ENCODE measurements around the gene HOXA10. TPM values are rescaled to one million over a fixed set of nuclear protein-coding genes. Genes with fewer than 3 reads are reported as not detected.
A peak's percentile ranks its signal among the peaks of the same experiment; 100 is the strongest.

The HOXA10 gene
- total RNA-seq, 2 donors from 2014 or later: not detected

DNA sequence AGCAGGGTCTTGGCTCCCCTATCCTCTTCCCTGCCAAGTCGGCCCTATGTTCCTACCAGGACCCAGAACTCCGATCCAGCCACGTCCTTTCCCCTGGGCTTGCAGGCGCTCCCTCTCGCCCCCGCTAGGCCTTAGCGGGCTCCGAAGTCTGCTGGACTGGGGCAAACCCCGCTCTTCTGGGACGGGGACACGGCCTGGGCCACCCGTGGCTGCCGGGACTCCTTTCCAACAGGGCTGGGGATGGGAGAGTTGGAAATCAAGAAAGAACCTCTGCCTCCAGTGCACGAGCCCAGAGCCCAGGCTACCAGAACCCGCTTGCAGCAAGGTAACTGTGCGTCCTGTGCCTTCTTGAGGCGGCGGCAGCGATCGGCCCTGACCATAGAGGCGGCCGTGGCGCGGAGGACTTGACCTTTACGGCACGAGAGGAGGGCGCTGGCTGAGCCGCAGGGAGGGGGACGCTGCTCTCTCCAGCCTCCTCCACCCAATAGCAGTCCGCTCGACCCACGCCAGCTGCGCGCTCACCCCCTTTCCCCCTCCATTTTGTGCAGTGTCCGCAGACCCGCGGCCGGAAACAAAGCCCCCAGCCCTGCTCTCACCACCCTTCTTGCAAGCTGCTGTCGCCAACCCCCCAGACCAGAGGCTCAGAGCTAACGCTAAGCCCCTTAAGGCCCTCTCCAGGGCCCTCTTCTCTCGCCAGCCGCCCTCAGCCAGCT lies 17.9 kb upstream of the HOXA10 start:
- DNase-seq (no peak), ATAC-seq (no peak)
- peaks cover 4% of the 10 kb centered on the region for H3K36me3 Mint-ChIP-seq (ENCODE audit: low read depth)
- peaks cover 23% of the 10 kb centered on the region for H3K4me1 Mint-ChIP-seq
- peaks cover 84% of the 10 kb centered on the region for H3K27me3 Mint-ChIP-seq
- H3K4me3 Mint-ChIP-seq: peak overlapping the region; percentile 76
- peak overlapping the region; percentile 41 for H3K27ac Mint-ChIP-seq
- H3K9me3 ChIP-seq (ENCODE audit: control insufficient read depth, low read length, poor library complexity, severe bottlenecking): peaks cover 2% of the 10 kb centered on the region

GRCh38 chr7:27191161-27191731 lies 17.1 kb upstream of the HOXA10 start:
- peak overlapping the region; percentile 41 for H3K27ac Mint-ChIP-seq
- DNase-seq: no peak
- peak overlapping the region; percentile 76 for H3K4me3 Mint-ChIP-seq
- H3K27me3 Mint-ChIP-seq: peaks cover 88% of the 10 kb centered on the region
- peaks cover 4% of the 10 kb centered on the region for H3K36me3 Mint-ChIP-seq (ENCODE audit: low read depth)
- peaks cover 22% of the 10 kb centered on the region for H3K4me1 Mint-ChIP-seq
- no peak for ATAC-seq
- peaks cover 3% of the 10 kb centered on the region for H3K9me3 ChIP-seq (ENCODE audit: control insufficient read depth, low read length, poor library complexity, severe bottlenecking)

DNA sequence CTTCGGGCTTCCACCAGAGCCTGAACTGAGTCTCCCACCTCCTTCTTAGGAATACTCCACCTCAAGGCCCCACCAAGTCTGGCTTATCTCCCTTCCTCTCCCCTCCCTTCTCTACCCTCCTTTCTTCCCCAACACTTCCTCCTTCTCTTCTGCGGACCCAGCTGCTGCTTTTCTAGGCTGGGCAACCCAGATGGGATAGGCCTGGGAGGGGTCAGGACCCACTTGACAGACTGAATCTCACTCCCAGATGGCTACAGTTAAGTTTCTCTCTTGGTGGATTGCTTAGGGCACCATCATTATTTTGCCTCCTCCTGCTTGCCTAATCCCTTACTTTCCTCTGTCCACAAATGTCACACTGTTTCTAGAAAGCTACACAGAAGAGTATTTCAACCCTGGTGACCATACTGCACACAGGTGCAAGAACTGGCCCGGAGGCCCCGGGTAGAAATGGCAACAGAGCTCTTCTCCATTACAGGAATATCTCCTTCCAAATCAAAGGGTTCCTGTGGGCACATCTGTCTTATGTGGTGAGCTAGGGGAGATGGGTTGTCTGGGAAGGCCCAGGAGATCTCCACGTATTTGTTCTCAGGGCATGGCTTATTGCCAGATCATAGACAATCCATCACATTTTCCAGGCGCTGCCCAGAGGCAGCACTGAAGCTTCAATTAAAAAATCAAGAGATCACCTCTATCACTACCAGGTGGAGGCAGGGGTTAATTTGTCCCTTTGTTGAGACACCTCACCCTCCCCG lies 16.1 kb upstream of the HOXA10 start:
- H3K27me3 Mint-ChIP-seq: peaks cover 91% of the 10 kb centered on the region
- peaks cover 3% of the 10 kb centered on the region for H3K9me3 ChIP-seq (ENCODE audit: control insufficient read depth, low read length, poor library complexity, severe bottlenecking)
- H3K4me3 Mint-ChIP-seq: peak overlapping the region; percentile 42
- H3K36me3 Mint-ChIP-seq (ENCODE audit: low read depth): peaks cover 4% of the 10 kb centered on the region
- peak overlapping the region; percentile 8 for H3K27ac Mint-ChIP-seq
- ATAC-seq: no peak
- DNase-seq: no peak
- H3K4me1 Mint-ChIP-seq: peaks cover 28% of the 10 kb centered on the region

GRCh38 chr7:27189295-27189996 lies 15.3 kb upstream of the HOXA10 start:
- Mint-ChIP-seq H3K27me3 (peaks cover 91% of the 10 kb centered on the region), H3K27ac (peak overlapping the region; percentile 8), H3K36me3 (ENCODE audit: low read depth) (peaks cover 4% of the 10 kb centered on the region), H3K4me1 (peaks cover 33% of the 10 kb centered on the region), H3K4me3 (peak overlapping the region; percentile 85)
- ATAC-seq (no peak), DNase-seq (peak in 1 of 3 donors; percentile 5)
- peaks cover 3% of the 10 kb centered on the region for H3K9me3 ChIP-seq (ENCODE audit: control insufficient read depth, low read length, poor library complexity, severe bottlenecking)

- peak in 1 of 3 donors; percentile 7 for DNase-seq
- Mint-ChIP-seq H3K4me1 (peaks cover 36% of the 10 kb centered on the region), H3K4me3 (peak overlapping the region; percentile 85), H3K27ac (peak overlapping the region; percentile 63), H3K27me3 (peaks cover 90% of the 10 kb centered on the region), H3K36me3 (ENCODE audit: low read depth) (peaks cover 4% of the 10 kb centered on the region)
- ATAC-seq: peak; percentile 32
- peaks cover 3% of the 10 kb centered on the region for H3K9me3 ChIP-seq (ENCODE audit: control insufficient read depth, low read length, poor library complexity, severe bottlenecking)
Measured at GRCh38 chr7:27188386-27189294, 14.5 kb upstream of the HOXA10 start.

DNA sequence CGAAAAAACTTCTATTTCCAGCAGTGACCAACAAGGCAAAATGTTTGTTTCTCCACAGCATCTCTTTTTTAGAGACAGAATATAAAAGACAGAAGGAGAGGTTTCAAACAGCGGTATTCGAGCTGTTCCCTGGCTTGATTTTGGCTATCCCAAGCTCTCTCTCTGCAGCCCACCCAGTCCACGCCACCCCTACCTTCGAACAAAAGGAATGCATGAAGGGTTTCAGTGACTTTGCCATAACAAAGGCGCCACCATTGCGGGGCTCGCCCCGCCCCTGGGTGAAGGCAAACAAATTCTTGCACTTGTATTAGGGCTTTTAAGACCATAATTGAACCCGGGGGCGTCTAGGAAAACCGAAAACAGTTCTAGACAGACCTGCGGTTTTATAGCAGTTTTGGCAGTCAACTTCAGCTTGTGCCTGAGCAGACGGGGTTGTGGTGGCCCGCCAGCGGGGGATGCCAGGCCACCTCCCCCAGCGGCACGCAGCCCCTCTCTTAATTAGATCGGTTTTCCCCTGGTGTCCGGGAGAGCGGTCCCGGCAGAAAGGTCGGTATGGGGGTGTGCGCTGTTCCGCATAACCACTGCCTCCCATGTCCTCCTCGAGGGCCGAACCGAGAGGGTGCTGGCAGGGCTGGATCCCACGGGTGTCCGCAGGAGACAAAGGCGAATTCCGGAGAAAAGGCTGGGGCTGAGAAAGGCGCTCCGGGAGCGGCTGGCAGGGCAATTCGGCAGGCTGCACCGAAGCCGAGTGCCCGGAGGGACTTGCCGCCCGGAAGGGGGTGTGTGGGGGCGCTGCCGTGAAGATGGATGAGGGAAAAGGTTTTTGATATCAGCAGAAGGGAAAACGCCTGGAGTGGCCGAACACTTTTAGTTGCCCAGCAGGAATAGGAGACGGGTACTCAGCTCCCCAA lies 13.6 kb upstream of the HOXA10 start:
- Mint-ChIP-seq H3K4me1 (peaks cover 36% of the 10 kb centered on the region), H3K27ac (peak overlapping the region; percentile 69)
- DNase-seq: peak in 1 of 3 donors; percentile 7

GRCh38 chr7:27186668-27187474 lies 12.8 kb upstream of the HOXA10 start:
- Mint-ChIP-seq H3K4me1 (peaks cover 32% of the 10 kb centered on the region), H3K36me3 (ENCODE audit: low read depth) (peaks cover 4% of the 10 kb centered on the region), H3K4me3 (peak overlapping the region; percentile 7), H3K27me3 (peaks cover 89% of the 10 kb centered on the region), H3K27ac (peak overlapping the region; percentile 69)
- DNase-seq (no peak), ATAC-seq (no peak)
- peaks cover 3% of the 10 kb centered on the region for H3K9me3 ChIP-seq (ENCODE audit: control insufficient read depth, low read length, poor library complexity, severe bottlenecking)

More for the DNA sequence above, 13.6 kb upstream of the HOXA10 start:
- peaks cover 90% of the 10 kb centered on the region for H3K27me3 Mint-ChIP-seq
- H3K9me3 ChIP-seq (ENCODE audit: control insufficient read depth, low read length, poor library complexity, severe bottlenecking): peaks cover 3% of the 10 kb centered on the region
- H3K4me3 Mint-ChIP-seq: peak overlapping the region; percentile 85
- peaks cover 4% of the 10 kb centered on the region for H3K36me3 Mint-ChIP-seq (ENCODE audit: low read depth)
- ATAC-seq: no peak

DNA sequence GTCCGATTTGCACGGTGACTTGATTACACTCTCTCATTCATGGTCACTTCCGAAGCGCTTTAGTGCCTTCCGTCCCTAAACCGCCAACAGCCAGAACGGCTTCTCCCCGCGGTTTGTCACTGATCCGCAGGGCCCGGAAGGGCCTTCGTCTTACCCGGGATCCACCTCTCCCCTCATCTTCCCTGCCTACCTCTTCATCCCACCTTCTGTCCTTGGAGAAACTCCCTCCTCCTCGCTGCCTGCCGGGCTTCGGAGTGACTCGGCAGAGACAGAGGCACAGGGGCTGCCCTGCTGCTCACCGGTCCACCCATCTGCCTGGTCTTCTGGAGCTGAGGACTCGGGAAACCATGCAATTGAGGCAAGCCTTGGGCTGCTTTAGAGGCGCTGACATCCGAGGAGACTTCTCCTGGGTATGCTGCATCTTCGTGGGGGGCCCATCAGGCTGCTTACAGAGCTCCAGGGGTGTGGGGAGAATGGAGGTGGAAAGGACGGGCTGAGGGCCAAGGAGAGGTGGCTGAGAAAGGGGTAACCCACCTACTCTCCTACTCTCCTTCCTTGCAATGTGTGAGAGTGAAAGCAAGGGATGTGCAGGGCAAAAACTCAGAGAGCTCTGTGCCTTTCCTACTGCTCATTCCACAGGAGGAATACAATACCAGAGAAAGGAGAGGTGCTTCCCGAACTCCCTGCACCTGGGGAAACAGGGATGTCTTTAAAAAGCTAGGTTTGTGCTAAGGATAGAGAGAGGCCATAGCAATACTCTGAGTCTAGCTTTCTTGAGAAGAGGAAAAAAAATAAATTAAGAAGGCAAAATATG lies 11.9 kb upstream of the HOXA10 start:
- Mint-ChIP-seq H3K36me3 (ENCODE audit: low read depth) (peaks cover 4% of the 10 kb centered on the region), H3K27ac (peak overlapping the region; percentile 39), H3K4me3 (peak overlapping the region; percentile 60), H3K27me3 (peaks cover 81% of the 10 kb centered on the region), H3K4me1 (peaks cover 30% of the 10 kb centered on the region)
- peaks cover 3% of the 10 kb centered on the region for H3K9me3 ChIP-seq (ENCODE audit: control insufficient read depth, low read length, poor library complexity, severe bottlenecking)
- DNase-seq (peak in 1 of 3 donors; percentile 7), ATAC-seq (no peak)

- peaks cover 32% of the 10 kb centered on the region for H3K4me1 Mint-ChIP-seq
- peaks cover 4% of the 10 kb centered on the region for H3K36me3 Mint-ChIP-seq (ENCODE audit: low read depth)
- peak within 1 kb of the TSS; percentile 85 for H3K4me3 Mint-ChIP-seq
- ATAC-seq (no peak), DNase-seq (no peak)
- peak within 1 kb of the TSS; percentile 73 for H3K27ac Mint-ChIP-seq
- H3K9me3 ChIP-seq (ENCODE audit: control insufficient read depth, low read length, poor library complexity, severe bottlenecking): peaks cover 3% of the 10 kb centered on the region
- peaks cover 77% of the 10 kb centered on the region for H3K27me3 Mint-ChIP-seq
Measured at GRCh38 chr7:27185013-27185853, 11.1 kb upstream of the HOXA10 start, which contains the start of gene HOXA11. Gene HOXA11, minus strand, starts transcription at chr7:27185232. Its CDS starts 88 bp downstream, at chr7:27185144.

Measured in T-helper 17 cell (primary cell).